Fibroblast of the conjunctiva (primary cell): ENCODE measurements around the gene TYRP1.
"Not testable (repeated sequence)": the region's sequence is repeated elsewhere in the genome, so short reads cannot be mapped to it uniquely, and the experiment has no call there.

Experiments used
- DNase-seq: peaks from one replicate; pipeline ENCODE4 v3.0.0-alpha.2; 2010; ENCODE audit warnings: low read depth

Gene TYRP1

GRCh38 chr9:12693141-12693540 lies at the start of gene TYRP1:
TYRP1 (plus strand) TSS chr9:12693385; CDS start chr9:12693997, 612 bp downstream.
- DNase-seq: no peak

GRCh38 chr9:12643686-12644085 lies 49.5 kb upstream of the TYRP1 start:
- DNase-seq: peak; percentile 33

GRCh38 chr9:12648925-12649324 lies 44.3 kb upstream of the TYRP1 start:
- no peak for DNase-seq

- no peak for DNase-seq
These were observed 42.1 kb upstream of the TYRP1 start for GRCh38 chr9:12651125-12651524.

GRCh38 chr9:12652973-12653372 lies 40.2 kb upstream of the TYRP1 start:
- no peak for DNase-seq

GRCh38 chr9:12656803-12657202 lies 36.4 kb upstream of the TYRP1 start:
- no peak for DNase-seq

GRCh38 chr9:12657233-12657632 lies 36.0 kb upstream of the TYRP1 start:
- DNase-seq: no peak

- no peak for DNase-seq
These were observed 35.2 kb upstream of the TYRP1 start for GRCh38 chr9:12657998-12658397.

- no peak for DNase-seq
These were observed 34.5 kb upstream of the TYRP1 start for GRCh38 chr9:12658531-12659209.

- DNase-seq: no peak
These were observed 34.0 kb upstream of the TYRP1 start for GRCh38 chr9:12659220-12659619.

- no peak for DNase-seq
These were observed 26.4 kb upstream of the TYRP1 start for GRCh38 chr9:12666813-12667212.

GRCh38 chr9:12667892-12668291 lies 25.3 kb upstream of the TYRP1 start:
- DNase-seq: no peak

GRCh38 chr9:12670006-12670405 lies 23.2 kb upstream of the TYRP1 start:
- DNase-seq: no peak

- no peak for DNase-seq
These were observed 18.2 kb upstream of the TYRP1 start for GRCh38 chr9:12674961-12675360.

GRCh38 chr9:12677462-12678126 lies 15.6 kb upstream of the TYRP1 start:
- not testable (repeated sequence) for DNase-seq

- DNase-seq: peak; percentile 43
These were observed 12.8 kb upstream of the TYRP1 start for GRCh38 chr9:12680341-12680740.

- DNase-seq: no peak
These were observed 12.4 kb upstream of the TYRP1 start for GRCh38 chr9:12680757-12681156.

GRCh38 chr9:12681620-12682019 lies 11.6 kb upstream of the TYRP1 start:
- no peak for DNase-seq

GRCh38 chr9:12684974-12685373 lies 8.2 kb upstream of the TYRP1 start:
- DNase-seq: no peak

GRCh38 chr9:12689233-12689632 lies 4.0 kb upstream of the TYRP1 start:
- DNase-seq: no peak

GRCh38 chr9:12694013-12694412 lies 828 bp downstream of the TYRP1 start:
- no peak for DNase-seq

- DNase-seq: no peak
These were observed 2.3 kb downstream of the TYRP1 start for GRCh38 chr9:12695474-12695873.

- DNase-seq: no peak
These were observed 3.9 kb downstream of the TYRP1 start for GRCh38 chr9:12696931-12697622.
